MCF 10A (cell line): ENCODE data around the gene KRTAP12-1. TPM values are rescaled to one million over a fixed set of nuclear protein-coding genes. Genes with fewer than 3 reads are reported as not detected.
"Not testable (repeated sequence)": the region's sequence is repeated elsewhere in the genome, so short reads cannot be mapped to it uniquely, and the experiment has no call there.

ENCODE experiments used
- BruUV-seq: library from RNA; stranded (reverse); fragments of 400-500 nt; replicated peaks from 2 replicates; lab custom pipeline; 2021; lab: Mats Ljungman, UMichigan
- CTCF ChIA-PET: fragments of 300-600 bp; sonication (Branson Sonifier 250); formaldehyde crosslinking; extraction: SDS; loops from one replicate; lab custom pipeline; 2021; ENCODE audit warnings: antibody characterized with exemption, inconsistent platforms; lab: Yijun Ruan, JAX
- POLR2A ChIA-PET: fragments of 300-600, 350-650 bp; sonication (Branson Sonifier 250); formaldehyde crosslinking; extraction: SDS; loops from one replicate; lab custom pipeline; 2020; ENCODE audit warnings: antibody characterized with exemption, inconsistent platforms; lab: Yijun Ruan, JAX
- DNase-seq: peaks from one replicate; pipeline ENCODE4 v3.0.0-alpha.2; 2018; ENCODE audit not compliant: unreplicated experiment
- H3K27ac Mint-ChIP-seq: one replicate; pipeline ENCODE4 v1.8.0; 2022; ENCODE audit warnings: mild to moderate bottlenecking, low read depth, mixed read lengths; ENCODE audit not compliant: unreplicated experiment
- H3K27me3 Mint-ChIP-seq: one replicate; pipeline ENCODE4 v1.8.0; 2022; ENCODE audit warnings: mixed read lengths; ENCODE audit not compliant: insufficient read depth, unreplicated experiment
- H3K36me3 Mint-ChIP-seq: one replicate; pipeline ENCODE4 v1.8.0; 2022; ENCODE audit warnings: mild to moderate bottlenecking, moderate library complexity, mixed read lengths; ENCODE audit not compliant: insufficient read depth, unreplicated experiment
- H3K4me1 Mint-ChIP-seq: one replicate; pipeline ENCODE4 v1.8.0; 2022; ENCODE audit warnings: mixed read lengths; ENCODE audit not compliant: insufficient read depth, unreplicated experiment
- H3K4me3 Mint-ChIP-seq: one replicate; pipeline ENCODE4 v1.8.0; 2022; ENCODE audit warnings: mild to moderate bottlenecking, moderate library complexity, mixed read lengths; ENCODE audit not compliant: unreplicated experiment
- H3K9me3 Mint-ChIP-seq: one replicate; pipeline ENCODE4 v1.8.0; 2022; ENCODE audit warnings: mixed read lengths; ENCODE audit not compliant: unreplicated experiment
- CTCF ChIP-seq: fragments of 200-600 bp; IDR thresholded peaks from one replicate; pipeline ENCODE4 v1.8.0; 2022; ENCODE audit warnings: antibody characterized with exemption, mild to moderate bottlenecking; ENCODE audit not compliant: unreplicated experiment
- intact Hi-C: fragments of 100-400 bp; cut with micrococcal nuclease; formaldehyde crosslinking; loops from 2 replicates; pipeline ENCODE4 v1.14.1; 2022
- total RNA-seq: library from RNA; stranded (reverse); gene quantifications from 2 replicates; pipeline ENCODE4 v1.2.3, GENCODE V29; 2022

Gene KRTAP12-1
- total RNA-seq, 1 experiment from 2014 or later = not detected

GRCh38 chr21:44644878-44645277, 37.1 kb downstream of the KRTAP12-1 start:
- peaks cover 30% of the 10 kb centered on the region for H3K27me3 Mint-ChIP-seq
- intact Hi-C loops = no loop called here
- no peaks in the 10 kb centered on the region for H3K36me3 Mint-ChIP-seq
- H3K4me3 Mint-ChIP-seq = no peak overlapping the region
- H3K9me3 Mint-ChIP-seq = peaks cover 32% of the 10 kb centered on the region
- no peak for TF ChIP-seq CTCF
- no TSS peak for BruUV-seq
- H3K4me1 Mint-ChIP-seq = no peaks in the 10 kb centered on the region
- CTCF ChIA-PET = interaction anchor here (0.9 kb wide), 1 partner anchor 97 kb away, joined by 3 read pairs; no protein-coding TSS in a partner anchor
- DNase-seq = no peak
- no peak overlapping the region for H3K27ac Mint-ChIP-seq
- POLR2A ChIA-PET = no interaction called here

- no peaks in the 10 kb centered on the region for H3K4me1 Mint-ChIP-seq
- BruUV-seq = no TSS peak
- TF ChIP-seq CTCF = no peak
- DNase-seq = no peak
- no peak overlapping the region for H3K27ac Mint-ChIP-seq
- ChIA-PET CTCF (no interaction called here), POLR2A (no interaction called here)
- intact Hi-C loops = no loop called here
- peaks cover 39% of the 10 kb centered on the region for H3K27me3 Mint-ChIP-seq
- H3K36me3 Mint-ChIP-seq = no peaks in the 10 kb centered on the region
- H3K9me3 Mint-ChIP-seq = peaks cover 34% of the 10 kb centered on the region
- H3K4me3 Mint-ChIP-seq = no peak overlapping the region
These were observed 38.1 kb downstream of the KRTAP12-1 start for GRCh38 chr21:44643741-44644310.

- no peak overlapping the region for H3K4me3 Mint-ChIP-seq
- no peak for DNase-seq
- no peak overlapping the region for H3K27ac Mint-ChIP-seq
- peaks cover 39% of the 10 kb centered on the region for H3K27me3 Mint-ChIP-seq
- ChIA-PET CTCF (no interaction called here), POLR2A (no interaction called here)
- H3K9me3 Mint-ChIP-seq = peaks cover 34% of the 10 kb centered on the region
- no peak for TF ChIP-seq CTCF
- no TSS peak for BruUV-seq
- no peaks in the 10 kb centered on the region for H3K4me1 Mint-ChIP-seq
- intact Hi-C loops = no loop called here
- H3K36me3 Mint-ChIP-seq = no peaks in the 10 kb centered on the region
These were observed 41.2 kb downstream of the KRTAP12-1 start for GRCh38 chr21:44640761-44641160.

- Mint-ChIP-seq H3K27me3 (peaks cover 51% of the 10 kb centered on the region), H3K27ac (no peak overlapping the region), H3K4me1 (no peaks in the 10 kb centered on the region), H3K9me3 (peaks cover 26% of the 10 kb centered on the region), H3K36me3 (no peaks in the 10 kb centered on the region), H3K4me3 (no peak overlapping the region)
- no peak for TF ChIP-seq CTCF
- POLR2A ChIA-PET = no interaction called here
- intact Hi-C loops = no loop called here
- no TSS peak for BruUV-seq
- no peak for DNase-seq
- CTCF ChIA-PET = no interaction called here
These were observed 42.7 kb downstream of the KRTAP12-1 start for GRCh38 chr21:44639331-44639655.

- not testable (repeated sequence) for BruUV-seq
These were observed 43.2 kb downstream of the KRTAP12-1 start for GRCh38 chr21:44638506-44639330.

GRCh38 chr21:44637851-44638348, 44.1 kb downstream of the KRTAP12-1 start:
- H3K4me1 Mint-ChIP-seq, BruUV-seq, DNase-seq, H3K27ac Mint-ChIP-seq, H3K36me3 Mint-ChIP-seq, POLR2A ChIA-PET, intact Hi-C loops, H3K4me3 Mint-ChIP-seq, CTCF ChIA-PET: not testable (repeated sequence)
- H3K27me3 Mint-ChIP-seq = peaks cover 63% of the 10 kb centered on the region
- H3K9me3 Mint-ChIP-seq = peaks cover 31% of the 10 kb centered on the region

More at GRCh38 chr21:44638506-44639330, 43.2 kb downstream of the KRTAP12-1 start:
- peaks cover 25% of the 10 kb centered on the region for H3K9me3 Mint-ChIP-seq
- peaks cover 57% of the 10 kb centered on the region for H3K27me3 Mint-ChIP-seq
- H3K4me3 Mint-ChIP-seq, DNase-seq, POLR2A ChIA-PET, CTCF ChIA-PET, intact Hi-C loops, H3K27ac Mint-ChIP-seq, H3K36me3 Mint-ChIP-seq, H3K4me1 Mint-ChIP-seq: not testable (repeated sequence)
